H1 (cell line): Measurements from ENCODE around the gene SBNO1. TPM values are rescaled to one million over a fixed set of nuclear protein-coding genes. Genes with fewer than 3 reads are reported as not detected.
A peak's percentile ranks its signal among the peaks of the same experiment; 100 is the strongest.

Experiments used
- CTCF ChIA-PET: fragments of 300-600 bp; sonication (Branson Sonifier 250); formaldehyde crosslinking; loops from one replicate; lab custom pipeline; 2021; ENCODE audit not compliant: partially characterized antibody; lab: Charles Lee
- POLR2A ChIA-PET: fragments of 300-600 bp; sonication (Branson Sonifier 250); formaldehyde crosslinking; loops from one replicate; lab custom pipeline; 2021; ENCODE audit warnings: inconsistent platforms; ENCODE audit not compliant: partially characterized antibody; lab: Charles Lee
- DNase-seq, 2 experiments: peaks; one replicate each; pipeline versions ENCODE4 v3.0.0 to v3.0.0-alpha.2; 2010 to 2022; ENCODE audit warnings: low spot score in 2 of 2, low read depth in 1 of 2, mixed read lengths in 1 of 2
- FAIRE-seq: peaks from 2 replicates; lab custom pipeline; 2011; peaks lifted over from hg19 to GRCh38; lab: Jason Lieb, UNC
- H2AFZ ChIP-seq: 2 replicates; pipeline ENCODE4 v1.8.1; 2012; ENCODE audit warnings: low read length, inconsistent platforms
- H2AK5ac ChIP-seq: 2 replicates; pipeline ENCODE4 v1.6.1; 2013; ENCODE audit warnings: low read depth, low read length
- H2BK120ac ChIP-seq: replicated peaks from 2 replicates; pipeline ENCODE3; 2013; ENCODE audit warnings: low read depth, low read length, inconsistent platforms
- H2BK12ac ChIP-seq: 2 replicates; pipeline ENCODE4 v1.6.1; 2013; ENCODE audit warnings: low read depth, low read length
- H2BK15ac ChIP-seq: 2 replicates; pipeline ENCODE4 v1.6.1; 2013; ENCODE audit warnings: low read length
- H2BK20ac ChIP-seq: 2 replicates; pipeline ENCODE4 v1.6.1; 2013; ENCODE audit warnings: low read length
- H2BK5ac ChIP-seq: 2 replicates; pipeline ENCODE4 v1.6.1; 2013; ENCODE audit warnings: low read depth, low read length
- H3K14ac ChIP-seq: 2 replicates; pipeline ENCODE4 v1.6.1; 2013; ENCODE audit warnings: inconsistent platforms; ENCODE audit not compliant: insufficient read length
- H3K18ac ChIP-seq: 2 replicates; pipeline ENCODE4 v1.6.1; 2013; ENCODE audit warnings: low read length; ENCODE audit errors: extremely low read depth
- H3K23ac ChIP-seq: 2 replicates; pipeline ENCODE4 v1.6.1; 2013; ENCODE audit warnings: inconsistent platforms; ENCODE audit not compliant: insufficient read length
- H3K23me2 ChIP-seq: 2 replicates; pipeline ENCODE4 v1.6.1; 2013; ENCODE audit warnings: low read depth, low read length
- H3K27ac ChIP-seq: 2 replicates; pipeline ENCODE4 v1.6.1; 2011; ENCODE audit warnings: low read depth, low read length, inconsistent platforms
- H3K27me3 ChIP-seq, 4 experiments: replicated peaks in 1 of 4; 1 replicate in 1 of 4; 2 replicates in 3 of 4; pipeline versions ENCODE4 v1.6.1 to v1.8.1; 2011 to 2013; ENCODE audit warnings: low read length in 3 of 4, mild to moderate bottlenecking in 3 of 4, inconsistent platforms in 2 of 4, mixed read lengths in 2 of 4, moderate library complexity in 1 of 4; ENCODE audit not compliant: control insufficient read depth in 3 of 4, insufficient read depth in 3 of 4; ENCODE audit errors: extremely low read depth in 1 of 4
- H3K36me3 ChIP-seq, 4 experiments: 2 replicates each; pipeline versions ENCODE4 v1.6.1 to v1.8.1; 2011 to 2013; ENCODE audit warnings: mild to moderate bottlenecking in 4 of 4, low read length in 3 of 4, moderate library complexity in 2 of 4, control low read depth in 1 of 4, inconsistent platforms in 1 of 4; ENCODE audit not compliant: insufficient read depth in 4 of 4, control insufficient read depth in 2 of 4
- H3K4ac ChIP-seq: replicated peaks from 2 replicates; pipeline ENCODE3; 2013; ENCODE audit warnings: low read length, low read depth, mixed read lengths, inconsistent platforms; ENCODE audit not compliant: insufficient read length
- H3K4me1 ChIP-seq, 4 experiments: replicated peaks in 1 of 4; 1 replicate in 1 of 4; 2 replicates in 3 of 4; pipeline versions ENCODE4 v1.6.1 to v1.8.1; 2011 to 2013; ENCODE audit warnings: low read length in 3 of 4, inconsistent platforms in 2 of 4, mixed read lengths in 1 of 4; ENCODE audit not compliant: insufficient read depth in 4 of 4, control insufficient read depth in 3 of 4
- H3K4me2 ChIP-seq, 2 experiments: 2 replicates each; pipeline versions ENCODE4 v1.6.1 to v1.8.1; 2011 to 2013; ENCODE audit warnings: low read depth in 2 of 2, low read length in 2 of 2, control low read depth in 1 of 2, inconsistent platforms in 1 of 2, mild to moderate bottlenecking in 1 of 2; ENCODE audit not compliant: insufficient read depth in 1 of 2
- H3K4me3 ChIP-seq, 4 experiments: fragments of 200-600, 300-600 bp in 1 of 4; sonication (generic), shearing (Covaris generic), sonication (Bioruptor Twin) in 1 of 4; 2 replicates each; pipeline versions ENCODE4 v1.5.1 to v1.8.1; 2011 to 2016; ENCODE audit warnings: low read length in 4 of 4, low read depth in 3 of 4, control low read depth in 2 of 4, inconsistent platforms in 2 of 4, mild to moderate bottlenecking in 2 of 4, mixed read lengths in 1 of 4, moderate library complexity in 1 of 4; ENCODE audit not compliant: insufficient read depth in 2 of 4; ENCODE audit errors: extremely low read depth in 1 of 4
- H3K56ac ChIP-seq: replicated peaks from 2 replicates; pipeline ENCODE3; 2013; ENCODE audit warnings: low read depth, mild to moderate bottlenecking, mixed read lengths, low read length, inconsistent platforms; ENCODE audit not compliant: insufficient read length
- H3K79me1 ChIP-seq: 2 replicates; pipeline ENCODE4 v1.6.1; 2013; ENCODE audit warnings: low read depth, low read length, control low read depth
- H3K79me2 ChIP-seq, 2 experiments: 2 replicates each; pipeline versions ENCODE4 v1.6.1 to v1.8.1; 2012 to 2013; ENCODE audit warnings: low read length in 2 of 2, mild to moderate bottlenecking in 2 of 2, inconsistent platforms in 1 of 2; ENCODE audit not compliant: insufficient read depth in 2 of 2, control insufficient read depth in 1 of 2
- H3K9ac ChIP-seq, 4 experiments: replicated peaks in 1 of 4; 1 replicate in 1 of 4; 2 replicates in 3 of 4; pipeline versions ENCODE4 v1.6.1 to v1.8.1; 2011 to 2013; ENCODE audit warnings: low read depth in 3 of 4, low read length in 3 of 4, control low read depth in 2 of 4, mild to moderate bottlenecking in 2 of 4, moderate library complexity in 2 of 4, inconsistent platforms in 1 of 4; ENCODE audit errors: extremely low read depth in 1 of 4
- H3K9me3 ChIP-seq, 2 experiments: 2 replicates each; pipeline versions ENCODE4 v1.6.1 to v1.8.1; 2012 to 2013; ENCODE audit warnings: mild to moderate bottlenecking in 2 of 2, moderate library complexity in 2 of 2, control low read depth in 1 of 2, inconsistent platforms in 1 of 2, low read depth in 1 of 2, low read length in 1 of 2, mixed read lengths in 1 of 2; ENCODE audit not compliant: insufficient read depth in 2 of 2
- H4K20me1 ChIP-seq, 2 experiments: replicated peaks in 1 of 2; 2 replicates each; pipeline versions ENCODE3 to v1.8.1; 2011 to 2013; ENCODE audit warnings: inconsistent platforms in 2 of 2, low read length in 2 of 2, mild to moderate bottlenecking in 1 of 2; ENCODE audit not compliant: insufficient read depth in 2 of 2, control insufficient read depth in 1 of 2
- H4K5ac ChIP-seq: 2 replicates; pipeline ENCODE4 v1.6.1; 2013; ENCODE audit warnings: low read length, low read depth, mixed read lengths, inconsistent platforms; ENCODE audit not compliant: insufficient read length
- H4K8ac ChIP-seq: 2 replicates; pipeline ENCODE4 v1.8.0; 2013; ENCODE audit warnings: mild to moderate bottlenecking, moderate library complexity, low read length, inconsistent platforms; ENCODE audit not compliant: insufficient read depth; ENCODE audit errors: extremely low read depth
- H4K91ac ChIP-seq: replicated peaks from 2 replicates; pipeline ENCODE3; 2013; ENCODE audit warnings: low read length, mixed read lengths, inconsistent platforms; ENCODE audit not compliant: insufficient read length
- BCL11A ChIP-seq, 2 experiments: IDR thresholded peaks; one replicate each; pipeline ENCODE4 v1.6.1; 2011; ENCODE audit warnings: low read depth in 2 of 2, low read length in 2 of 2, mild to moderate bottlenecking in 2 of 2
- POLR2AphosphoS5 ChIP-seq: IDR thresholded peaks from 2 replicates; pipeline ENCODE4 v1.6.1; 2011; ENCODE audit warnings: low read depth, low read length
- RNF2 ChIP-seq: fragments of 200-900, 300-1000 bp; sonication (generic); IDR thresholded peaks from 2 replicates; pipeline ENCODE4 v1.7.1; 2016; ENCODE audit warnings: borderline replicate concordance, low read depth, mild to moderate bottlenecking, antibody characterized with exemption, low read length; ENCODE audit not compliant: poor library complexity, severe bottlenecking; ENCODE audit errors: missing control alignments
- WGBS, 2 experiments: shearing (Covaris generic) in 1 of 2; methylation state at CpG; one replicate each; pipeline versions ENCODE4 v1.1.6 to v1.1.7; 2013 to 2015; ENCODE audit warnings: low lambda C conversion rate in 2 of 2, mixed read lengths in 2 of 2, inconsistent platforms in 1 of 2, low coverage in 1 of 2, missing lambda C conversion rate in 1 of 2; ENCODE audit not compliant: insufficient replicate concordance in 2 of 2, insufficient coverage in 1 of 2, insufficient read length in 1 of 2; ENCODE audit errors: extremely low coverage in 1 of 2, missing lambda C conversion rate in 1 of 2; 5-methylcytosine and 5-hydroxymethylcytosine counted together
- polyA plus RNA-seq, 7 experiments: library from polyadenylated mRNA; depleted of rRNA in 3 of 7; stranded (reverse) in 5 of 7; unstranded in 2 of 7; fragments of >200 nt in 5 of 7; fragments of 200-250 nt in 2 of 7; gene quantifications; 1 replicate in 5 of 7; 2 replicates in 1 of 7; 4 replicates in 1 of 7; pipeline versions ENCODE4 v1.2.1 to v1.2.3, GENCODE V29; 2011 to 2013; ENCODE audit warnings: missing spikeins in 2 of 7, mixed read lengths in 2 of 7
- total RNA-seq: library from RNA; stranded (reverse); fragmentation: NEBNext Ultra II Directional; extraction: Animal tissue kit (Norgen Biotek cat#: 25700); gene quantifications from 2 replicates; pipeline ENCODE4 v1.2.1, GENCODE V29; 2021

SBNO1 gene
- total and polyA plus RNA-seq, 2 of the 8 experiments (the other 6 are each of a cell fraction or from before 2014, with no cell fraction given): 6.7 to 57.7 TPM

GRCh38 chr12:123258593-123258992 lies 106.1 kb downstream of the SBNO1 start:
- Histone ChIP-seq H4K91ac (no peak overlapping the region), H2BK12ac (no peak overlapping the region), H3K9ac (no peak overlapping the region), H3K79me1 (0 out of 2 replicates have a peak, but pooled peaks cover 3% of the 10 kb centered on the region), H4K20me1 (peaks cover 5 to 7% of the 10 kb centered on the region in 2 experiments), H3K23me2 (no peaks in the 10 kb centered on the region), H4K5ac (no peak overlapping the region), H4K8ac (no peak overlapping the region), H3K36me3 (peaks cover 24 to 90% (median 48%) of the 10 kb centered on the region in 4 experiments), H2BK120ac (no peak overlapping the region), H3K27me3 (no peaks in the 10 kb centered on the region), H2AK5ac (no peak overlapping the region), H3K4me3 (no peak overlapping the region), H3K4me2 (no peak overlapping the region), H2BK15ac (no peak overlapping the region), H3K18ac (no peak overlapping the region), H3K4me1 (peaks cover 0 to 7% (median 0%) of the 10 kb centered on the region in 4 experiments; a peak in 2 of 7 replicates), H3K4ac (no peak overlapping the region), H3K23ac (no peak overlapping the region), H3K9me3 (no peaks in the 10 kb centered on the region), H2AFZ (no peak overlapping the region), H3K79me2 (peaks cover 0 to 11% of the 10 kb centered on the region in 2 experiments; a peak in 2 of 4 replicates), H3K56ac (no peak overlapping the region), H3K27ac (no peak overlapping the region), H3K14ac (no peak overlapping the region), H2BK20ac (no peak overlapping the region), H2BK5ac (no peak overlapping the region)
- WGBS, 2 experiments: 75% methylated on average over 4 of the region's 4 CpGs; no CpG with 5 or more reads in 1 of the 2 experiments
- CTCF ChIA-PET: interaction anchor here (1.3 to 2.5 kb wide), 2 partner anchors 11 to 21 kb away, joined by 3 to 11 read pairs; no protein-coding TSS in a partner anchor
- DNase-seq: no peak
- FAIRE-seq: no peak
- TF ChIP-seq RNF2: no peak
- no peak for TF ChIP-seq BCL11A (IDR thresholded peaks at IDR 0.05; ENCODE audit: low read depth in 2 of 2, low read length in 2 of 2)
- peak; percentile 43; the same call in 1 of the 2 replicates for TF ChIP-seq POLR2AphosphoS5
- POLR2A ChIA-PET: interaction anchor here (0.9 to 1.7 kb wide), 2 partner anchors 11 to 17 kb away, joined by 3 to 9 read pairs; no protein-coding TSS in a partner anchor
